ENCODE results near the gene CCDC6.
"Not testable (repeated sequence)": the region's sequence is repeated elsewhere in the genome, so short reads cannot be mapped to it uniquely, and the experiment has no call there.

CCDC6 gene

GRCh38 chr10:59879363-59879913 lies 26.9 kb downstream of the CCDC6 start:
- DNase-seq, result no peak

- DNase-seq, result no peak
Observed at GRCh38 chr10:59878915-59879314, 27.4 kb downstream of the CCDC6 start.

DNA sequence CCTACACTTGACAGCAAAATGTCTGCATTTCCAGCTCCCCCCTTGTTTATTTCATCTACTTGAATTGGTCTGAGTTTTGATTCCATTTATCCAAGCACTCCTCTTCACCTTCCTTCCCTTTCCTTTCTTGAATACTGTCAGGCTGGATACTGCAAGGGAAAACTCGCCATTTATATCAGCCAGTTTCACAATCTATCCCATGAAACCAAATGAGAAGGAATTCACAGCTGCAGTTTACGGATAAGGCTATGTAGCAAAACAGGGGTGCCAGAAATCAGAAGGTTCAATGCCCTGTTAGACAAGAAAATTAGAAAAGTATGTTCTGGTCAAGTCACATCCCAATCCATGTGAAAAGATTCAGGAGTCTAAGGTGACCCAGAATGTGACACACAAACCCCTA lies 28.1 kb downstream of the CCDC6 start:
- no peak for DNase-seq

GRCh38 chr10:59877191-59877671 lies 29.1 kb downstream of the CCDC6 start:
- DNase-seq, result no peak

DNA sequence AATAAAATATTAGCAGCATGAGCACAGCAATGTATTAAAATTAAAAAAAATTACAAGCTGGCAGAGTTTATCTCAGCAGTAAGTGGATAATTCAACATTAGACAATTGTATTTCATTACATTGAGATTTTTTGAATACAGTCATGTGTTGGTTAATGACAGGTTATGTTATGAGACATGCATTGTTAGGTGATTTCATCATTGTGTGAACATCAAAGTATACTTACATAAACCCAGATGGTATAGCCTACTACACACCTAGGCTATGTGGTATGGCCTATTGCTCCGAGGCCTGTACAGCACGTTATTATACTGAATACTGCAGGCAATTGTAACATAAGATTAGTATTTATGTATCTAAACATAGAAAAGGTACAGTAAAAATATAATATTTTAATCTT lies 29.7 kb downstream of the CCDC6 start:
- DNase-seq, result no peak

- not testable (repeated sequence) for DNase-seq
Observed at GRCh38 chr10:59876208-59876607, 30.1 kb downstream of the CCDC6 start.

- no peak for DNase-seq
Observed at GRCh38 chr10:59873896-59874295, 32.5 kb downstream of the CCDC6 start.

DNA sequence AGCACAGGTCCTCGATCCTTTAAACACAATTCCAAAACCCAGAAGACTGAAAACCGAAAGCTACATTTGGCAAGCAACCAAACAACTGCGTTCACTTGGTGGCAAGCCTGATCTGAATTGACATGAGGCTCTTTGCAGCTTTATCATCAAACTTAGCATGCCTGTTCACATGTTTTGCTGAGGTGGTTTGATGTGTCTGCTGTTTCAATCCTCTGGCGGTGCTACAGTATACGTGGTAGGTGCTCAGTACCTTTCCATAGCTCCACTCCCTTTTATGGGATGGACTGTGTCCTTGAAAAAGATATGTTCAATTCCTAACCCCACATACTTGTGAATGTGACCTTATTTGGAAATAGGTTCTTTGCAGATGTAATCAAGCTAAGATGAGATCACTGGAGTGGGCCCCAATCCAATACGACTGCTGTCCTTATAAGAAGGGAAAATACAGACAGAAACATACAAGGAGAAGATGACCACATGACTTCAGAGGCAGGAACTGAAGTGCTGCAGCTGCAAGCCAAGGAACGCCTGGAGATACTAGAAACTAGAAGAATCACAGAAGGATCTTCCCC lies 33.4 kb downstream of the CCDC6 start:
- no peak for DNase-seq

DNA sequence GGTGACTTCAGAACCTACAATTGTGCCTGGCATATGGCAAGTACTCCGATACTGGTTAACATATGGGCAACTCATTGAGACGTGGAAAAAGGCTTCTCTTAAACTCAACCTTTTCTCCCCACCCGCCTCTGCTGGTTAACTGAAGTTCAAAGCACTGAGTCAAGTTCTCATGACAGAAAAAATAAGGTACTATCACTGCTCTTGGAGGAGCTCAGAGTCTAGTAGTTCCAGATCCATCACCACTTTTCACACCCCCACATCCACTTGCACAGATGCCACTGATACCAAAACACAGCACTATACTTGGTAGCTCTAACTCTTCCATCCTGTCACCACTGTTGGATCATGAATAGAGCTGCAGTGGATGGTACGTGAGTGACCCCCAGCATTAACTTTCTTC lies 36.2 kb downstream of the CCDC6 start:
- no peak for DNase-seq

- DNase-seq, result no peak
Observed at GRCh38 chr10:59869594-59869940, 36.8 kb downstream of the CCDC6 start.

GRCh38 chr10:59868696-59869593 lies 37.4 kb downstream of the CCDC6 start:
- no peak for DNase-seq

- no peak for DNase-seq
Observed at GRCh38 chr10:59867590-59867989, 38.8 kb downstream of the CCDC6 start.

DNA sequence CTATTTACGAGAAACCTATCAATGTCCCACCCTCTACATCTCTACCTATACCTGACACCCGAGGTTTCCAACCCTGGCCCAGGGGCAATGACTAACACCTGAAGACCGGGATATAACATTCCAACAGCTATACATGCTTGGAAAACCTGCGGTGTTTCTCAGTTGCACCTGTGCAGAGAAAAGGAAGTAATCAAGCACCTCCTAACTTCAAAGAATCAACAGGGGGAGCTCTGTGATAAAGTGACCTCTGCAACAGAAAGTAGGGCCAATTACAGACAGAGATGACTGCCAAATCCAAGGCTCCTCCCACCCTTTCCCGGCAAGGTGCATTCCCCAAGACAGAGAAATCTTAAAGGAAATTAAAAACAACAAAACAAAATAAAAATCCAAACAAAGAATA lies 41.3 kb downstream of the CCDC6 start:
- DNase-seq, result no peak

- no peak for DNase-seq
Observed at GRCh38 chr10:59864141-59864962, 42.0 kb downstream of the CCDC6 start.

- no peak for DNase-seq
Observed at GRCh38 chr10:59859570-59859969, 46.8 kb downstream of the CCDC6 start.

GRCh38 chr10:59857921-59858320 lies 48.4 kb downstream of the CCDC6 start:
- no peak for DNase-seq

GRCh38 chr10:59857049-59857448 lies 49.3 kb downstream of the CCDC6 start:
- DNase-seq, result no peak

GRCh38 chr10:59856104-59856503 lies 50.3 kb downstream of the CCDC6 start:
- DNase-seq, result no peak

DNA sequence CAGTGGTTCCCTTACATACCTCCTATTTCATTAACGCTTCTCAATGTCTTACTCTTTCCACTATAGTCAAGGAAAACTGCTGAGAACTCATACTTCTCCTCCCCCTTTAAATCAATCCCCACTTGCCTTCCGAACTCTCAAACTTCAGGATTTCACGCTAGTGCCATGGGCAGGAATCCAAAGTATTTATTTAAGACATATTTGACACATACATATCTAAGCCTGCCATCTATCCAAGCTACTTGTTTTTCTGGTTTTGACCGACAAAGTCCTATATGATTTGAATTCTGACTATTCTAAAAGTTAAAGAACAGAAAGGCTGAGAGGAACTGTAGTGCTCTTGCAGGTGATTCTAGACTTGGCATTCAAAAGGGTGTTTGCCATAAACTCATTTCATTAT lies 51.8 kb downstream of the CCDC6 start:
- no peak for DNase-seq

DNA sequence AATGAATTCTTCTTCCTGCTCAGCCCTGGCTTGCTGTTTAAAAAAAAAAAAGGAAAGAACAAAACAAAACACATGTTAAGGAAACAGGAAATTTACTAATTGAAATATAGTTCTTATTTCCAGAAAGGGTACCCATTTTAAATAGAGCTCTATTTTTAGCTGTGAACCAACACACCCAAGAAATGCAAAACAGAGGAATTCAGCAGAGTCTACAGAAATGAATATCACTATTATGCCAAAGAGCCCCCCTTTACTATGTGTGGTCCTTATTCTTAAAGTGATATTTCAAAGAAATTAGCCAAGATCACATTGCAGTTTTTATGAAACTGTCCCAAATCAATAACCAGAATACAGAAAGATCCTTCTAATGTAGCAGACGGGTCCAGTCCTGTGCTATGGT lies 53.7 kb downstream of the CCDC6 start:
- no peak for DNase-seq

- no peak for DNase-seq
Observed at GRCh38 chr10:59851864-59852263, 54.5 kb downstream of the CCDC6 start.

- no peak for DNase-seq
Observed at GRCh38 chr10:59847888-59848287, 58.5 kb downstream of the CCDC6 start.

GRCh38 chr10:59847326-59847725 lies 59.0 kb downstream of the CCDC6 start:
- DNase-seq, result no peak

Data from NCI-H1436 treated with DMSO at 0.1 percent for 48 hours (cell line).